ENCODE data around the gene GCN1.

Gene GCN1

GRCh38 chr12:120092551-120093335 lies 101.8 kb downstream of the GCN1 start:
- in situ Hi-C loops (cut with MboI; ENCODE audit: low pct_unique_long_range_greater_than_20kb, low sequenced_read_pairs, unreplicated experiment): loop anchor here (25.0 kb wide), 1 partner anchor 405 kb away; no protein-coding TSS in a partner anchor
- no peak for DNase-seq (ENCODE audit: low spot score)
- no peak for TF ChIP-seq CTCF (IDR thresholded peaks at IDR 0.05; ENCODE audit: extremely low read depth, insufficient read depth, missing control alignments)

GRCh38 chr12:120091371-120092090 lies 103.0 kb downstream of the GCN1 start:
- peak; percentile 12 for DNase-seq (ENCODE audit: low spot score)
- in situ Hi-C loops (cut with MboI; ENCODE audit: low pct_unique_long_range_greater_than_20kb, low sequenced_read_pairs, unreplicated experiment): loop anchor here (25.0 kb wide), 1 partner anchor 404 kb away; no protein-coding TSS in a partner anchor
- no peak for TF ChIP-seq CTCF (IDR thresholded peaks at IDR 0.05; ENCODE audit: extremely low read depth, insufficient read depth, missing control alignments)

GRCh38 chr12:120090626-120091295 lies 103.8 kb downstream of the GCN1 start:
- TF ChIP-seq CTCF (IDR thresholded peaks at IDR 0.05; ENCODE audit: extremely low read depth, insufficient read depth, missing control alignments): no peak
- no peak for DNase-seq (ENCODE audit: low spot score)

GRCh38 chr12:120090206-120090605 lies 104.3 kb downstream of the GCN1 start:
- no peak for TF ChIP-seq CTCF (IDR thresholded peaks at IDR 0.05; ENCODE audit: extremely low read depth, insufficient read depth, missing control alignments)
- no peak for DNase-seq (ENCODE audit: low spot score)
- in situ Hi-C loops (cut with MboI; ENCODE audit: low pct_unique_long_range_greater_than_20kb, low sequenced_read_pairs, unreplicated experiment): loop anchor here (25.0 kb wide), 1 partner anchor 403 kb away; no protein-coding TSS in a partner anchor

More at GRCh38 chr12:120090626-120091295, 103.8 kb downstream of the GCN1 start:
- in situ Hi-C loops (cut with MboI; ENCODE audit: low pct_unique_long_range_greater_than_20kb, low sequenced_read_pairs, unreplicated experiment): loop anchor here (25.0 kb wide), 1 partner anchor 403 kb away; no protein-coding TSS in a partner anchor

GRCh38 chr12:120089796-120090195 lies 104.7 kb downstream of the GCN1 start:
- in situ Hi-C loops (cut with MboI; ENCODE audit: low pct_unique_long_range_greater_than_20kb, low sequenced_read_pairs, unreplicated experiment): loop anchor here (25.0 kb wide), 1 partner anchor 402 kb away; no protein-coding TSS in a partner anchor
- no peak for TF ChIP-seq CTCF (IDR thresholded peaks at IDR 0.05; ENCODE audit: extremely low read depth, insufficient read depth, missing control alignments)
- DNase-seq (ENCODE audit: low spot score): no peak

- DNase-seq (ENCODE audit: low spot score): no peak
- TF ChIP-seq CTCF (IDR thresholded peaks at IDR 0.05; ENCODE audit: extremely low read depth, insufficient read depth, missing control alignments): no peak
- in situ Hi-C loops (cut with MboI; ENCODE audit: low pct_unique_long_range_greater_than_20kb, low sequenced_read_pairs, unreplicated experiment): loop anchor here (25.0 kb wide), 1 partner anchor 402 kb away; no protein-coding TSS in a partner anchor
Observed at GRCh38 chr12:120089105-120089504, 105.4 kb downstream of the GCN1 start.
